OCI-LY3 (cell line): ENCODE data around the gene TBCE.

Experiments
- H2AFZ ChIP-seq: fragments of 200-600, 300-600 bp; shearing (Covaris generic); 2 replicates; pipeline ENCODE4 v1.6.0; 2014; ENCODE audit warnings: antibody characterized with exemption, low read depth, low read length
- H3K27ac ChIP-seq: fragments of 200-600, 300-600 bp; sonication (generic); 2 replicates; pipeline ENCODE4 v1.5.1; 2014; ENCODE audit warnings: mild to moderate bottlenecking, low read length, moderate library complexity, mixed read lengths
- H3K27me3 ChIP-seq: fragments of 200-600, 300-600 bp; sonication (generic); 2 replicates; pipeline ENCODE4 v1.6.1; 2014; ENCODE audit warnings: low read depth, low read length, mixed read lengths
- H3K36me3 ChIP-seq: fragments of 200-600, 300-600 bp; sonication (generic); replicated peaks from 2 replicates; pipeline ENCODE3; 2014; ENCODE audit warnings: low read depth, low read length, mixed read lengths
- H3K4me1 ChIP-seq: fragments of 300-600, 200-600 bp; sonication (generic); 2 replicates; pipeline ENCODE4 v1.6.1; 2014; ENCODE audit warnings: low read length, mixed read lengths
- H3K4me2 ChIP-seq: fragments of 200-600, 300-600 bp; sonication (generic); 2 replicates; pipeline ENCODE4 v1.6.1; 2014; ENCODE audit warnings: low read length, mixed read lengths
- H3K4me3 ChIP-seq: fragments of 300-600, 200-600 bp; sonication (generic); 2 replicates; pipeline ENCODE4 v1.5.1; 2014; ENCODE audit warnings: antibody characterized with exemption, mild to moderate bottlenecking, low read length, moderate library complexity
- H3K79me2 ChIP-seq: fragments of 300-600, 200-600 bp; shearing (Covaris generic); 2 replicates; pipeline ENCODE4 v1.6.1; 2014; ENCODE audit warnings: mild to moderate bottlenecking, low read length, mixed read lengths
- H3K9ac ChIP-seq: fragments of 300-600, 200-600 bp; shearing (Covaris generic); 2 replicates; pipeline ENCODE4 v1.6.0; 2014; ENCODE audit warnings: mild to moderate bottlenecking, low read length, moderate library complexity
- H3K9me3 ChIP-seq: fragments of 200-600, 300-600 bp; shearing (Covaris generic); 2 replicates; pipeline ENCODE4 v1.6.1; 2014; ENCODE audit warnings: low read length, mixed read lengths; ENCODE audit not compliant: insufficient read depth
- H4K20me1 ChIP-seq: fragments of 200-600, 300-600 bp; sonication (generic); 2 replicates; pipeline ENCODE4 v1.6.1; 2016; ENCODE audit warnings: low read length, mixed read lengths; ENCODE audit not compliant: insufficient read depth
- EZH2phosphoT487 ChIP-seq: fragments of 200-600 bp; shearing (Covaris generic); IDR thresholded peaks from 2 replicates; pipeline ENCODE4 v1.6.1; 2018; ENCODE audit warnings: antibody characterized with exemption, mixed run types, low read depth
- TF ChIP-seq, protein P1 (sequence below): fragments of 200-600, 300-600 bp; sonication (generic); IDR thresholded peaks from 2 replicates; pipeline ENCODE4 v1.5.1; 2014; ENCODE audit warnings: antibody characterized with exemption, low read length, low read depth

TBCE gene

DNA sequence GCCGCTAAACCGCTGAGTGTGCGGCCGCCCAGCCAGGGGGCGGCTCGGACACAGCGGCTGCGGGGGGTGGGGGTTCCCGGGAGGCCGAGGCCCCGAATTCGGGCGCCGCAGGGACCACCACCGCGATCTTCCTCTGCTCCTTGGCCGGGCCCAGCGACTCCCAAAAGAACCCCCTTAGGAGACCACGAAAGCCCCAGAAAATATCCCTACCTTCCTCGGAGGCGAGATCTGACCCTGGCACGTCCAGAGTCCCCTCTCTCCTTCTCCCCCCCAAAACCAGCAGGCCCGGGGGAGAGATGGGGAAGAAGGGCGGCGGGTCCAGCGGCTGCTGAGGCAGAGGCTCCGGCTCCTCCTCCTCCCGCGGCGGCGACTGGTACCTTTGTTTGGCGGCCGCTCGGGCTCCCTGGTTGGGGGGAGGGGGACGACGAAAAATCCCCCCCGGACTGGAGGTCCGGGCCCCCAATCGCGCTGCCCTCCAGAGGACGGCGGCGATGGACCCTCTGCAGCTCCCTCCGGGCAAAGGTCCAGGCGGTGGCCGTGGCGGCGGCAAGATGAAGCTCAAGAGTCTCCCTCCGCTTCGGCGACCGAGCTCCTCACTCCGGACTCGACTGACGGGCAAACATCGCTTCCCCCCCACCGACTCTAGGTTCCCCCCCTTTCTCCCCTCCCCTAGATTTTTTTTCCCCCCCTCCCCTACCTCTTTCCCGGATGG lies 39.5 kb upstream of the TBCE start, which contains the start of gene ARID4B:
Gene ARID4B, minus strand, starts transcription at position 621 of the 712 bp plus-strand sequence. CDS start 1,260 bp downstream, outside the sequence.
- H3K9me3 ChIP-seq: no peaks in the 10 kb centered on the region
- H3K36me3 ChIP-seq: peaks cover 11% of the 10 kb centered on the region
- H3K79me2 ChIP-seq: peaks cover 91% of the 10 kb centered on the region
- H3K9ac ChIP-seq: peak within 1 kb of the TSS; percentile 93
- peak within 1 kb of the TSS; percentile 87 for H2AFZ ChIP-seq
- peak within 1 kb of the TSS; percentile 85 for H3K4me3 ChIP-seq
- peaks cover 37% of the 10 kb centered on the region for H3K4me1 ChIP-seq
- peaks cover 38% of the 10 kb centered on the region for H4K20me1 ChIP-seq
- peak within 1 kb of the TSS; percentile 84 for H3K27ac ChIP-seq
- peak within 1 kb of the TSS; percentile 88 for H3K4me2 ChIP-seq
- TF ChIP-seq EZH2phosphoT487: no peak
- TF ChIP-seq, protein P1, sequence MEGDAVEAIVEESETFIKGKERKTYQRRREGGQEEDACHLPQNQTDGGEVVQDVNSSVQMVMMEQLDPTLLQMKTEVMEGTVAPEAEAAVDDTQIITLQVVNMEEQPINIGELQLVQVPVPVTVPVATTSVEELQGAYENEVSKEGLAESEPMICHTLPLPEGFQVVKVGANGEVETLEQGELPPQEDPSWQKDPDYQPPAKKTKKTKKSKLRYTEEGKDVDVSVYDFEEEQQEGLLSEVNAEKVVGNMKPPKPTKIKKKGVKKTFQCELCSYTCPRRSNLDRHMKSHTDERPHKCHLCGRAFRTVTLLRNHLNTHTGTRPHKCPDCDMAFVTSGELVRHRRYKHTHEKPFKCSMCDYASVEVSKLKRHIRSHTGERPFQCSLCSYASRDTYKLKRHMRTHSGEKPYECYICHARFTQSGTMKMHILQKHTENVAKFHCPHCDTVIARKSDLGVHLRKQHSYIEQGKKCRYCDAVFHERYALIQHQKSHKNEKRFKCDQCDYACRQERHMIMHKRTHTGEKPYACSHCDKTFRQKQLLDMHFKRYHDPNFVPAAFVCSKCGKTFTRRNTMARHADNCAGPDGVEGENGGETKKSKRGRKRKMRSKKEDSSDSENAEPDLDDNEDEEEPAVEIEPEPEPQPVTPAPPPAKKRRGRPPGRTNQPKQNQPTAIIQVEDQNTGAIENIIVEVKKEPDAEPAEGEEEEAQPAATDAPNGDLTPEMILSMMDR: no peak
- no peaks in the 10 kb centered on the region for H3K27me3 ChIP-seq

DNA sequence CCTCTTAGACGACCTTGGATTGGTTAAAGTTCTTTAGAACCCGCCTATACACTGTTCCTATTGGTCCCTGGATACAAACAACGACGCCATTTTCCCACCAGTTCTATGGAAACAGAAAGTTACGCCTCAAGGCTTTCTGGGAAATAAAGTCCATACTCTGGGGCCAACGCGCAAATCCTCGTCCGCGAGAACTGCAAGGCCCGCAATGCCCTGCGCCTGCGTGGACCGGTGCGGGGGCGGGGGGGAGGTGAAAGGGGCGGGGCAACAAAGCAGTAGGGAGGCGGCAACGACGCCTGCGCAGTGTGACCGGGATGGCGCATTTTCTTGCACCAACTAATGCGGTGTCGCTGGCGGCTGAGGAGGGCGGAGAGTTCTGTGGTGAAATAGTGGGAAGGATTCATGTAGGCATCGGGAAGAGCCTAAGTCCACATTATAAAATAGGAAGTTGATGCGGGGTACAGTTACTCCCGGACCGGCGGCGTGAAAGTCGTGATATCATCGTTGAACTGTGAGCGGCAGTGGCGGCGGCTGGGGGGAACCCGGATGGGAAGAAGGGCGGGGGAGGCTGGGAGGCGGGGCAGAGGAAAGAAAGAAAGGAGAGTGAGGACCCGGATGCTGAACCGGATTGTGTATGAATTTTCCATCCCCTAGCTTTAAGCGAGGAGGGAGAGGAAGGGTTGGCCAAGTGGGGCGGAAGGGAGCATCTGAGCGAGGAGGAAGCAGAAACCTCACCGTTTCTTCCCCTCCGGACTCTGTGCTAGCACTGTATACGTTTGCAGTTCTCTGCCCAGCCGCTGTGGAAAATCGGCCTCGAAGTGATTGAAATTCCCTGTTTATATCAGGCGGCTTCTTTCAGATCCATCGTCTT lies 38.7 kb upstream of the TBCE start, which contains the start of gene GGPS1:
Gene GGPS1, plus strand, starts transcription at position 300 of the 868 bp plus-strand sequence. CDS start 6,695 bp downstream, outside the sequence.
- H3K4me1 ChIP-seq: peaks cover 37% of the 10 kb centered on the region
- H3K27me3 ChIP-seq: no peaks in the 10 kb centered on the region
- peak within 1 kb of the TSS; percentile 88 for H3K4me2 ChIP-seq
- H2AFZ ChIP-seq: peak within 1 kb of the TSS; percentile 87
- H3K27ac ChIP-seq: peak within 1 kb of the TSS; percentile 84
- H3K9ac ChIP-seq: peak within 1 kb of the TSS; percentile 93
- H3K9me3 ChIP-seq: no peaks in the 10 kb centered on the region
- H3K4me3 ChIP-seq: peak within 1 kb of the TSS; percentile 85
- peaks cover 30% of the 10 kb centered on the region for H4K20me1 ChIP-seq
- TF ChIP-seq, protein P1: no peak
- no peak for TF ChIP-seq EZH2phosphoT487
- H3K79me2 ChIP-seq: peaks cover 86% of the 10 kb centered on the region
- peaks cover 11% of the 10 kb centered on the region for H3K36me3 ChIP-seq

DNA sequence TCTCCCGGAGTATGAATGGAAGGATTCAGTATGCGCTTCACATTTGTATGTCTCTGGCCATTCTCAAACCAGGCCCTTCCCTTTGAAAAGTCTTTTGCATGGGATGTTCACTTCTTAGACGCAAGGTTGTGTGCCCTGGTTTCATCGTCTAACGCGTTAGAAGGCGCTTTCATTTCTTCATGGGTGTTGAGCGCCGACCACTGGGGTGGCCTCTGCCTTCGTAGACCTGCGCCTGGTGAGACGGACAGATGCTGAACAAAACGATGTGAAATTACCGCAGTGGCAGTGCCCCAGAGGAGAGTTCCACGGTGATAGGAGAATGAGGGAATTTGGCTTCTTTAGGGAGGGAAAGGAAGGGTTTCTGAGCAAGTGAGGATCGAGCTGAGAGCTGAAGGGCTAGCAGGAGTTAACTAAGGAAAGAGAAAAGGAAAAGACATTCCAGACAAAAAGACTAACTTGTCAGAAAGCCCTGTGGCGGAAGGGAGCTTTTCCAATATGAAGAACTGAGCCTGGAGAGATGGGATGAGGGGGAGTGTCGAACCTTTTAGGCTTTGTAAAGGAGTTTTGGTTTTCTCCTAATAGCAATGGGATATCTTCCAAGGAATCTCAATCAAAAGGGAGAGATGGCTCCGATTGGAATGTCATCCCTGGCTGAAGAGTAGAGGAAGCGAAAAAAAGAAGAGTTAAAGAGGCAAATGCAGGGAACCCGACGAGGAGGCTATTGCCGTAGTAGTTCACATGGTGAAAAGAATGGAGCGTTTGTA lies 37.9 kb upstream of the TBCE start:
- Histone ChIP-seq H3K79me2 (peaks cover 78% of the 10 kb centered on the region), H2AFZ (peak overlapping the region; percentile 87), H3K4me3 (peak overlapping the region; percentile 82), H3K27me3 (no peaks in the 10 kb centered on the region), H3K9ac (peak overlapping the region; percentile 77), H4K20me1 (peaks cover 22% of the 10 kb centered on the region), H3K27ac (peak overlapping the region; percentile 84), H3K36me3 (peaks cover 8% of the 10 kb centered on the region), H3K4me2 (peak overlapping the region; percentile 88), H3K4me1 (peaks cover 34% of the 10 kb centered on the region), H3K9me3 (no peaks in the 10 kb centered on the region)
- TF ChIP-seq EZH2phosphoT487: no peak
- TF ChIP-seq, protein P1: peak; percentile 69
